ENCODE measurements around the gene KCNIP1. TPM values are rescaled to one million over a fixed set of nuclear protein-coding genes. Genes with fewer than 3 reads are reported as not detected.

KCNIP1 gene
- total RNA-seq, 2 donors from 2014 or later, result 1.6 to 13.5 TPM

DNA sequence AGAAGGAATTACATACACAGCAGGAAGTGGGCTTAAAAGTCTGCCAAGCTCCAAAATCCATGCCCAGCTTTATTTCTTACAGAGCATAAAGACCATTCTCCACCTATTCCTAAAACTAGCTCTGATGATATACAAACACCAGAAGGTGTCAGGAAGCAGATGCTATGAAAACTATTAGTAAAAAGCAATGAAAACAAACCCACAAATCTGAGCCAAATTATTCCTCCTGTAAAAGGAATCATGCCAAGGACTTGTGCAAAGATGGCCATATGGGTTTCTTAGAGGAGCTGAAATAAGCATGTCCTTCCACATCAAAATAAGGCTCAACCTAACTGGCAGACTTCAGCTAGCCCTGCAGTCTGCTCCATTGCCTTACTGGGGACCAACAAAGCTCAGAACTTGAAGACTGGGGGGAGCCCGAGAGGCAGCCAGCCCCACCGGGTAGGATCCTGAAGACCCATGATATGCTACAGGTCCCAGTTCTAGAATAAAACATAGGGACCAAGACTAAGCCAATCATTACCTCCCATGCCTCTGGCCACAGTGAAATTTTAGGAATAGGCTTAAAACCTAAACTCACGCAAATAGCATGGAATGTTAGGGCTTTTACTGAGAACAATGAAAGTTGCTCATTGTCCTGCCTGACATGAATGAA, 236.9 kb downstream of the KCNIP1 start:
- 97% methylated on average over 3 of the region's 3 CpGs for WGBS
- H3K27me3 ChIP-seq (replicated peaks; ENCODE audit: insufficient read depth), result no peaks in the 10 kb centered on the region
- intact Hi-C loops (cut with DNase I), result no loop called here
- no peak overlapping the region for H3K4me3 ChIP-seq
- H3K9me3 ChIP-seq, result no peaks in the 10 kb centered on the region
- H3K4me1 ChIP-seq (replicated peaks), result peaks cover 2% of the 10 kb centered on the region
- TF ChIP-seq, protein P1, sequence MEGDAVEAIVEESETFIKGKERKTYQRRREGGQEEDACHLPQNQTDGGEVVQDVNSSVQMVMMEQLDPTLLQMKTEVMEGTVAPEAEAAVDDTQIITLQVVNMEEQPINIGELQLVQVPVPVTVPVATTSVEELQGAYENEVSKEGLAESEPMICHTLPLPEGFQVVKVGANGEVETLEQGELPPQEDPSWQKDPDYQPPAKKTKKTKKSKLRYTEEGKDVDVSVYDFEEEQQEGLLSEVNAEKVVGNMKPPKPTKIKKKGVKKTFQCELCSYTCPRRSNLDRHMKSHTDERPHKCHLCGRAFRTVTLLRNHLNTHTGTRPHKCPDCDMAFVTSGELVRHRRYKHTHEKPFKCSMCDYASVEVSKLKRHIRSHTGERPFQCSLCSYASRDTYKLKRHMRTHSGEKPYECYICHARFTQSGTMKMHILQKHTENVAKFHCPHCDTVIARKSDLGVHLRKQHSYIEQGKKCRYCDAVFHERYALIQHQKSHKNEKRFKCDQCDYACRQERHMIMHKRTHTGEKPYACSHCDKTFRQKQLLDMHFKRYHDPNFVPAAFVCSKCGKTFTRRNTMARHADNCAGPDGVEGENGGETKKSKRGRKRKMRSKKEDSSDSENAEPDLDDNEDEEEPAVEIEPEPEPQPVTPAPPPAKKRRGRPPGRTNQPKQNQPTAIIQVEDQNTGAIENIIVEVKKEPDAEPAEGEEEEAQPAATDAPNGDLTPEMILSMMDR (IDR thresholded peaks at IDR 0.05), result no peak
- TF ChIP-seq POLR2A (IDR thresholded peaks at IDR 0.05), result no peak
- no peak for TF ChIP-seq POLR2AphosphoS5 (IDR thresholded peaks at IDR 0.05)
- H3K27ac ChIP-seq, result no peak overlapping the region
- no peaks in the 10 kb centered on the region for H3K36me3 ChIP-seq
- DNase-seq (ENCODE audit: low spot score), result no peak

DNA sequence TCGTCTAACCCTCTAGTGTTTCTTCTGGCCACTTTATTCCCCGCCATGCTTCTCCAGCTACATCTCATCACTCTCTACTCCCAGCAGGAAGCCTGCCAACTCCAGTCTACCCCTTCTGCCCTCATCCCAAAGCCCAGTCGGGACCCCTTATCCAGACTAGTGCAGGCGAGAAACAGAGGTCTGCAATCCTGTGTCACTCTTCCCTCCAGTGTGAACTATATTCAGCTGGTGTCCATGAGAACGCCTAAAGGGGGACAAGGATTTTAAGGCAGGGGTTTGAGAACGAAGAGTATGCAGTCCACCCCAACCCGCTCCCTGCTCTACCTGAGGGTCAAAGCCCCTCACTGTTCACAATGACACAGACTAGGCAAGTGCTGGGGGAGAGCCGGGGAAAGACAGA, 238.0 kb downstream of the KCNIP1 start:
- TF ChIP-seq, protein P1 (IDR thresholded peaks at IDR 0.05), result no peak
- TF ChIP-seq POLR2AphosphoS5 (IDR thresholded peaks at IDR 0.05) (no peak), POLR2A (IDR thresholded peaks at IDR 0.05) (no peak)
- intact Hi-C loops (cut with DNase I), result no loop called here
- no peak overlapping the region for H3K4me3 ChIP-seq
- H3K27ac ChIP-seq, result no peak overlapping the region
- H3K4me1 ChIP-seq (replicated peaks), result peaks cover 2% of the 10 kb centered on the region
- no peaks in the 10 kb centered on the region for H3K27me3 ChIP-seq (replicated peaks; ENCODE audit: insufficient read depth)
- no peaks in the 10 kb centered on the region for H3K36me3 ChIP-seq
- DNase-seq (ENCODE audit: low spot score), result no peak
- no peaks in the 10 kb centered on the region for H3K9me3 ChIP-seq
- WGBS, result 79% methylated on average over 8 of the region's 8 CpGs

DNA sequence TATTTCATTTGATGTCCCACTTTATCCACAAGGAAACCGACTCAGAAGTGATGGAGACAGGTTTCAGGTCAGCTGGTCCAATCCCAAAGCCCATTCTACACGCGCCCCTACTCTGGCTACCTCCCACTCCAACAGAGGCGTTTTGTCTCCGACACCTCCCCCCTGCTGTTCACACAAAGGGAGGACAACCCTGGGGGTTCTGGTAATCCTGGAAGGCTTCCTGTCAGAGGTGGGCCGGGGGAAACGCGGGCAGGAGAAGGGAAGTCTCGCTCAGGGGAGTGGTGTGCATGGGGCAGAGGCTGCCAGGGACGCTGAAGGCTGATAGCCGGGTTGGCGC, 240.0 kb downstream of the KCNIP1 start:
- no peak overlapping the region for H3K4me3 ChIP-seq
- TF ChIP-seq POLR2A (IDR thresholded peaks at IDR 0.05), result no peak
- TF ChIP-seq, protein P1 (IDR thresholded peaks at IDR 0.05), result no peak
- no peak for TF ChIP-seq POLR2AphosphoS5 (IDR thresholded peaks at IDR 0.05)
- intact Hi-C loops (cut with DNase I), result loop anchor here (2.0 kb wide), 2 partner anchors 47 to 593 kb away; no protein-coding TSS in a partner anchor
- no peaks in the 10 kb centered on the region for H3K27me3 ChIP-seq (replicated peaks; ENCODE audit: insufficient read depth)
- no peak for DNase-seq (ENCODE audit: low spot score)
- 17% methylated on average over 12 of the region's 12 CpGs for WGBS
- peaks cover 2% of the 10 kb centered on the region for H3K4me1 ChIP-seq (replicated peaks)
- H3K9me3 ChIP-seq, result no peaks in the 10 kb centered on the region
- no peak overlapping the region for H3K27ac ChIP-seq
- H3K36me3 ChIP-seq, result no peaks in the 10 kb centered on the region

DNA sequence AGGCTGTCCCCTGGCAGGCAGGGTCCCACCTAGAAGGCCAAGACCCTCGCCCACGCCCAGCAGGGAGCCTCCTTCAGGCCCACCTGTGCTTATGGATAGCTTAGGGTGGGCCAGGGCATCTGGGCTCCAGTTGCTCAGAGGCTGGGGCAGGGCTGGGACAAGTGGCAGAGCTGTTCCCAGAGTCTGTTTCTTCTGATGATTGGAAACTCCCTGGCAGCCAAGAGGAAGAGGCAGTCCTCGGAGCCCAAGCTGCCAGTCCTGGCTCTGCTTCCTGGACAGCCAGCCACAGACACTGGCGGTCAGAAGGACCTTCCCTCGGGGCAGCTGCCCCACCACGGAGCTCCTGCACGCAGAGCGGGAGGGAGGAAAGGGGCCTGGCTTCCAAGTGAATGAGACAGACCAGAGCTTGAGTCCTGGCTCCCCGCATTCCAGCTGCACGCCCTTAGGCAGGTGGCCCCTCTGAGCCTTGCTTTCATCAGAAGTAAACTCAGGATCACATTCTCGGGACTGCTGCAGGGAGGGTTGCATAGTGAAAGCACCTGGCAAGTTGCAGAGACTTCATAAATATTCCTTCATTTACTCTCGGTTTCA, 241.8 kb downstream of the KCNIP1 start:
- intact Hi-C loops (cut with DNase I), result loop anchor here (2.0 kb wide), 2 partner anchors 45 to 591 kb away; no protein-coding TSS in a partner anchor
- peak; percentile 62 for DNase-seq (ENCODE audit: low spot score)
- Histone ChIP-seq H3K36me3 (no peaks in the 10 kb centered on the region), H3K4me1 (replicated peaks) (peaks cover 2% of the 10 kb centered on the region), H3K27me3 (replicated peaks; ENCODE audit: insufficient read depth) (no peaks in the 10 kb centered on the region), H3K9me3 (no peaks in the 10 kb centered on the region), H3K27ac (peak overlapping the region; percentile 70 to 74), H3K4me3 (no peak overlapping the region)
- 22% methylated on average over 12 of the region's 12 CpGs for WGBS
- TF ChIP-seq POLR2AphosphoS5 (IDR thresholded peaks at IDR 0.05) (peak; percentile 47), POLR2A (IDR thresholded peaks at IDR 0.05) (peak; percentile 48)
- TF ChIP-seq, protein P1 (IDR thresholded peaks at IDR 0.05), result no peak
